HAP-1 (cell line): ENCODE data around the gene RFX8.
"Not testable (repeated sequence)": the region's sequence is repeated elsewhere in the genome, so short reads cannot be mapped to it uniquely, and the experiment has no call there.

Source experiments
- DNase-seq, 2 experiments: peaks; one replicate each; pipeline ENCODE4 v3.0.0-alpha.2; 2016 to 2020; ENCODE audit warnings: low spot score in 2 of 2
- H3K27me3 ChIP-seq: fragments of 250-450 bp; sonication (Bioruptor Pico); 2 replicates; pipeline ENCODE4 v1.5.1; 2020; ENCODE audit warnings: low read depth, mild to moderate bottlenecking, moderate library complexity
- H3K36me3 ChIP-seq: fragments of 250-450 bp; sonication (Bioruptor Pico); replicated peaks from 2 replicates; pipeline ENCODE4 v1.5.1; 2020; ENCODE audit warnings: mild to moderate bottlenecking
- H3K4me1 ChIP-seq: fragments of 250-450 bp; sonication (Bioruptor Pico); 2 replicates; pipeline ENCODE4 v1.5.1; 2020; ENCODE audit warnings: mild to moderate bottlenecking
- H3K4me3 ChIP-seq: fragments of 250-450 bp; sonication (Bioruptor Pico); 2 replicates; pipeline ENCODE4 v1.5.1; 2020; ENCODE audit warnings: mild to moderate bottlenecking, moderate library complexity
- H3K9me3 ChIP-seq: fragments of 250-450 bp; sonication (Bioruptor Pico); 2 replicates; pipeline ENCODE4 v1.5.1; 2020; ENCODE audit warnings: mild to moderate bottlenecking, moderate library complexity
- in situ Hi-C: fragments of 300-500 bp; cut with MboI; formaldehyde crosslinking; loops from 3 replicates; pipeline ENCODE4 v1.14.3; 2020; ENCODE audit warnings: low sequenced_read_pairs, inconsistent platforms, mixed read lengths

Gene RFX8

GRCh38 chr2:101362316-101362715 lies 112.6 kb downstream of the RFX8 start:
- H3K36me3 ChIP-seq = no peaks in the 10 kb centered on the region

GRCh38 chr2:101361522-101361921 lies 113.4 kb downstream of the RFX8 start:
- in situ Hi-C loops = no loop called here
- Histone ChIP-seq H3K4me3 (no peak overlapping the region), H3K27me3 (no peaks in the 10 kb centered on the region), H3K36me3 (no peaks in the 10 kb centered on the region), H3K9me3 (no peaks in the 10 kb centered on the region), H3K4me1 (no peaks in the 10 kb centered on the region)
- no peak for DNase-seq

More at GRCh38 chr2:101362316-101362715, 112.6 kb downstream of the RFX8 start:
- no peak for DNase-seq
- Histone ChIP-seq H3K4me1 (no peaks in the 10 kb centered on the region), H3K9me3 (no peaks in the 10 kb centered on the region), H3K27me3 (no peaks in the 10 kb centered on the region), H3K4me3 (no peak overlapping the region)
- in situ Hi-C loops = no loop called here

- H3K4me1 ChIP-seq = no peaks in the 10 kb centered on the region
- no peaks in the 10 kb centered on the region for H3K27me3 ChIP-seq
- in situ Hi-C loops = no loop called here
- no peak for DNase-seq
- H3K36me3 ChIP-seq = no peaks in the 10 kb centered on the region
- H3K4me3 ChIP-seq = no peak overlapping the region
- H3K9me3 ChIP-seq = no peaks in the 10 kb centered on the region
Observed at GRCh38 chr2:101361121-101361520, 113.8 kb downstream of the RFX8 start.

GRCh38 chr2:101360232-101360631 lies 114.7 kb downstream of the RFX8 start:
- DNase-seq = no peak
- Histone ChIP-seq H3K4me1 (no peaks in the 10 kb centered on the region), H3K27me3 (no peaks in the 10 kb centered on the region), H3K9me3 (no peaks in the 10 kb centered on the region), H3K36me3 (no peaks in the 10 kb centered on the region), H3K4me3 (no peak overlapping the region)
- in situ Hi-C loops = no loop called here

- no peak for DNase-seq
- in situ Hi-C loops = no loop called here
- Histone ChIP-seq H3K27me3 (no peaks in the 10 kb centered on the region), H3K4me1 (no peaks in the 10 kb centered on the region), H3K4me3 (no peak overlapping the region), H3K9me3 (no peaks in the 10 kb centered on the region), H3K36me3 (no peaks in the 10 kb centered on the region)
Observed at GRCh38 chr2:101359410-101359954, 115.4 kb downstream of the RFX8 start.

GRCh38 chr2:101357376-101357775 lies 117.5 kb downstream of the RFX8 start:
- no peak overlapping the region for H3K4me3 ChIP-seq
- H3K27me3 ChIP-seq = no peaks in the 10 kb centered on the region
- H3K9me3 ChIP-seq = no peaks in the 10 kb centered on the region
- H3K4me1 ChIP-seq = no peaks in the 10 kb centered on the region
- H3K36me3 ChIP-seq = no peaks in the 10 kb centered on the region
- no peak for DNase-seq
- in situ Hi-C loops = no loop called here

- Histone ChIP-seq H3K36me3 (no peaks in the 10 kb centered on the region), H3K4me1 (no peaks in the 10 kb centered on the region), H3K27me3 (no peaks in the 10 kb centered on the region), H3K4me3 (no peak overlapping the region), H3K9me3 (no peaks in the 10 kb centered on the region)
- in situ Hi-C loops = no loop called here
- DNase-seq = no peak
Observed at GRCh38 chr2:101356521-101356920, 118.4 kb downstream of the RFX8 start.

GRCh38 chr2:101356055-101356454 lies 118.9 kb downstream of the RFX8 start:
- H3K4me3 ChIP-seq = no peak overlapping the region
- in situ Hi-C loops = no loop called here
- H3K4me1 ChIP-seq = no peaks in the 10 kb centered on the region
- no peaks in the 10 kb centered on the region for H3K27me3 ChIP-seq
- DNase-seq = no peak
- H3K36me3 ChIP-seq = no peaks in the 10 kb centered on the region
- no peaks in the 10 kb centered on the region for H3K9me3 ChIP-seq

- H3K27me3 ChIP-seq = no peaks in the 10 kb centered on the region
- H3K36me3 ChIP-seq = no peaks in the 10 kb centered on the region
- in situ Hi-C loops = no loop called here
- no peak overlapping the region for H3K4me3 ChIP-seq
- H3K4me1 ChIP-seq = no peaks in the 10 kb centered on the region
- no peak for DNase-seq
- H3K9me3 ChIP-seq = no peaks in the 10 kb centered on the region
Observed at GRCh38 chr2:101355401-101356054, 119.4 kb downstream of the RFX8 start.

GRCh38 chr2:101354420-101355311 lies 120.2 kb downstream of the RFX8 start:
- Histone ChIP-seq H3K9me3 (no peaks in the 10 kb centered on the region), H3K4me3 (no peak overlapping the region), H3K27me3 (no peaks in the 10 kb centered on the region), H3K4me1 (no peaks in the 10 kb centered on the region), H3K36me3 (no peaks in the 10 kb centered on the region)
- DNase-seq = no peak
- in situ Hi-C loops = no loop called here

- H3K4me3 ChIP-seq, DNase-seq, H3K4me1 ChIP-seq, in situ Hi-C loops, H3K36me3 ChIP-seq, H3K27me3 ChIP-seq, H3K9me3 ChIP-seq: not testable (repeated sequence)
Observed at GRCh38 chr2:101352631-101353030, 122.3 kb downstream of the RFX8 start.

- H3K4me3 ChIP-seq = no peak overlapping the region
- in situ Hi-C loops = no loop called here
- no peaks in the 10 kb centered on the region for H3K4me1 ChIP-seq
- no peaks in the 10 kb centered on the region for H3K9me3 ChIP-seq
- 0 out of 2 replicates have a peak, but pooled peaks cover 5% of the 10 kb centered on the region for H3K27me3 ChIP-seq
- no peaks in the 10 kb centered on the region for H3K36me3 ChIP-seq
- DNase-seq = no peak
Observed at GRCh38 chr2:101351207-101351606, 123.7 kb downstream of the RFX8 start.

- in situ Hi-C loops = no loop called here
- DNase-seq = no peak
- H3K4me1 ChIP-seq = no peaks in the 10 kb centered on the region
- 0 out of 2 replicates have a peak, but pooled peaks cover 5% of the 10 kb centered on the region for H3K27me3 ChIP-seq
- no peak overlapping the region for H3K4me3 ChIP-seq
- H3K36me3 ChIP-seq = no peaks in the 10 kb centered on the region
- no peaks in the 10 kb centered on the region for H3K9me3 ChIP-seq
Observed at GRCh38 chr2:101349893-101350662, 124.8 kb downstream of the RFX8 start.
